Central memory CD4-positive, alpha-beta T cell (primary cell): ENCODE data around the gene MRPL57.
"Not testable (repeated sequence)": the region's sequence is repeated elsewhere in the genome, so short reads cannot be mapped to it uniquely, and the experiment has no call there.

ENCODE experiments used
- DNase-seq: peaks from one replicate; pipeline ENCODE4 v3.0.0; 2022

The MRPL57 gene

GRCh38 chr13:21197606-21198225 lies 21.3 kb downstream of the MRPL57 start:
- not testable (repeated sequence) for DNase-seq

- DNase-seq, result not testable (repeated sequence)
Measured at GRCh38 chr13:21198391-21198790, 21.9 kb downstream of the MRPL57 start.

GRCh38 chr13:21201456-21202190 lies 25.2 kb downstream of the MRPL57 start:
- not testable (repeated sequence) for DNase-seq

- no peak for DNase-seq
Measured at GRCh38 chr13:21202767-21203531, 26.5 kb downstream of the MRPL57 start.

GRCh38 chr13:21208652-21209154 lies 32.2 kb downstream of the MRPL57 start:
- no peak for DNase-seq

- no peak for DNase-seq
Measured at GRCh38 chr13:21212138-21212775, 35.8 kb downstream of the MRPL57 start.

- not testable (repeated sequence) for DNase-seq
Measured at GRCh38 chr13:21215419-21215818, 39.0 kb downstream of the MRPL57 start.

- no peak for DNase-seq
Measured at GRCh38 chr13:21216332-21216731, 39.9 kb downstream of the MRPL57 start.

- no peak for DNase-seq
Measured at GRCh38 chr13:21218351-21219035, 42.0 kb downstream of the MRPL57 start.

GRCh38 chr13:21219036-21219381 lies 42.6 kb downstream of the MRPL57 start:
- DNase-seq, result no peak

- not testable (repeated sequence) for DNase-seq
Measured at GRCh38 chr13:21219716-21220115, 43.3 kb downstream of the MRPL57 start.

GRCh38 chr13:21221268-21221667 lies 44.8 kb downstream of the MRPL57 start:
- no peak for DNase-seq

GRCh38 chr13:21225082-21225481 lies 48.6 kb downstream of the MRPL57 start:
- DNase-seq, result no peak

GRCh38 chr13:21225841-21226581 lies 49.6 kb downstream of the MRPL57 start:
- no peak for DNase-seq

- DNase-seq, result no peak
Measured at GRCh38 chr13:21227917-21228316, 51.5 kb downstream of the MRPL57 start.
